Neural crest cell (in vitro differentiated cells): ENCODE results near the gene GARIN3. TPM values are rescaled to one million over a fixed set of nuclear protein-coding genes. Genes with fewer than 3 reads are reported as not detected.

Experiments
- DNase-seq: peaks from one replicate; pipeline ENCODE4 v3.0.0; 2021; ENCODE audit warnings: low read depth, mixed read lengths, low spot score
- H3K27ac Mint-ChIP-seq: one replicate; pipeline ENCODE4 v1.8.0; 2021; ENCODE audit warnings: mild to moderate bottlenecking, mixed read lengths; ENCODE audit not compliant: unreplicated experiment
- H3K27me3 Mint-ChIP-seq: 2 replicates; pipeline ENCODE4 v1.8.0; 2021; ENCODE audit warnings: low read depth, mild to moderate bottlenecking, mixed read lengths
- H3K36me3 Mint-ChIP-seq: 2 replicates; pipeline ENCODE4 v1.8.0; 2021; ENCODE audit warnings: low read depth, mild to moderate bottlenecking, mixed read lengths
- H3K4me1 Mint-ChIP-seq: 2 replicates; pipeline ENCODE4 v1.8.0; 2021; ENCODE audit warnings: mixed read lengths
- H3K4me3 Mint-ChIP-seq: one replicate; pipeline ENCODE4 v1.8.0; 2021; ENCODE audit warnings: mild to moderate bottlenecking, mixed read lengths
- H3K9me3 Mint-ChIP-seq: 2 replicates; pipeline ENCODE4 v1.8.0; 2021; ENCODE audit warnings: mixed read lengths
- CTCF ChIP-seq: fragments of 200-600 bp; sonication (generic); conservative IDR thresholded peaks from 2 replicates; pipeline ENCODE4 v1.5.0; 2021; ENCODE audit warnings: antibody characterized with exemption, mild to moderate bottlenecking
- total RNA-seq: library from RNA; stranded (reverse); gene quantifications from 2 replicates; pipeline ENCODE4 v1.2.1, GENCODE V29; 2021

Gene GARIN3
- total RNA-seq, 1 donor from 2014 or later = not detected

DNA sequence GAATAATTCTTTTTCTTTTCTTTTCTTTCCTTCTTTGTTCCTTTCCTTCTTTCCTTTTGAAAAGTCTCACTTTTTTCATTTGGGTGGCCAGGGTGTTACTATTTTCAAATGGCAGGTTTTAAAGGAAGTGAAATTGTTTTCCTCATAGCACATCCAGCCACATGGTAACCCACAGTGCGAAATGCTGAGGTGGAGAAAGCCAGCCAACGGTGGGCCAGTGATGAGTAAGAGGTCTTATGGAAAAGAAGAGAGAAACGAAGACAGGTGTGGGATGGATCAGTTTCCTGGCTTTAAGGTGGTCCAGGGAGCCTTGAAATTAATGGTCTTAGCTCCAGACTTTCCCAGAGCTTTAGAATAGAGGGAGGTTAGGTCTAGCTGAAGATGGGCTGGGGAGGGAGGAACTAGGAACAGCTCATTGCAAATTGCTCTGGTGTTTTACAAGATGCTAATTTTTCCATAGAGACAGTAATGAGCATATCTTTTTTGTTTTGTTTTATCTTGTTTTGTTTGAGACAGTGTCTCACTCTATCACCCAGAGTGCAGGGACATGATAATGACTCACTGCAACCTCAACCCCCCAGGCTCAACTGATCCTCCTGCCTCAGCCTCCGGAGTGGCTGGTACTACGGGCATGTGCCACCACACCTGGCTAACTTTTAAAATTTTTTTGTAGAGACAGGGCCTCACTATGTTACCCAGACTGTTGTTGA is 32.4 kb upstream of the GARIN3 start:
- DNase-seq = no peak
- H3K4me3 Mint-ChIP-seq = no peak overlapping the region
- TF ChIP-seq CTCF = no peak
- peaks cover 17% of the 10 kb centered on the region for H3K27me3 Mint-ChIP-seq
- H3K9me3 Mint-ChIP-seq = no peaks in the 10 kb centered on the region
- no peaks in the 10 kb centered on the region for H3K4me1 Mint-ChIP-seq
- H3K36me3 Mint-ChIP-seq = no peaks in the 10 kb centered on the region
- H3K27ac Mint-ChIP-seq = no peak overlapping the region

GRCh38 chr5:157197086-157197485 is 31.0 kb upstream of the GARIN3 start:
- Mint-ChIP-seq H3K9me3 (no peaks in the 10 kb centered on the region), H3K27me3 (peaks cover 17% of the 10 kb centered on the region), H3K4me3 (no peak overlapping the region), H3K36me3 (no peaks in the 10 kb centered on the region), H3K4me1 (no peaks in the 10 kb centered on the region), H3K27ac (no peak overlapping the region)
- TF ChIP-seq CTCF = no peak
- DNase-seq = no peak

- no peaks in the 10 kb centered on the region for H3K9me3 Mint-ChIP-seq
- no peak overlapping the region for H3K4me3 Mint-ChIP-seq
- H3K36me3 Mint-ChIP-seq = no peaks in the 10 kb centered on the region
- no peak overlapping the region for H3K27ac Mint-ChIP-seq
- peaks cover 15% of the 10 kb centered on the region for H3K27me3 Mint-ChIP-seq
- H3K4me1 Mint-ChIP-seq = no peaks in the 10 kb centered on the region
- no peak for DNase-seq
- TF ChIP-seq CTCF = no peak
Measured at GRCh38 chr5:157196045-157196444, 30.0 kb upstream of the GARIN3 start.

DNA sequence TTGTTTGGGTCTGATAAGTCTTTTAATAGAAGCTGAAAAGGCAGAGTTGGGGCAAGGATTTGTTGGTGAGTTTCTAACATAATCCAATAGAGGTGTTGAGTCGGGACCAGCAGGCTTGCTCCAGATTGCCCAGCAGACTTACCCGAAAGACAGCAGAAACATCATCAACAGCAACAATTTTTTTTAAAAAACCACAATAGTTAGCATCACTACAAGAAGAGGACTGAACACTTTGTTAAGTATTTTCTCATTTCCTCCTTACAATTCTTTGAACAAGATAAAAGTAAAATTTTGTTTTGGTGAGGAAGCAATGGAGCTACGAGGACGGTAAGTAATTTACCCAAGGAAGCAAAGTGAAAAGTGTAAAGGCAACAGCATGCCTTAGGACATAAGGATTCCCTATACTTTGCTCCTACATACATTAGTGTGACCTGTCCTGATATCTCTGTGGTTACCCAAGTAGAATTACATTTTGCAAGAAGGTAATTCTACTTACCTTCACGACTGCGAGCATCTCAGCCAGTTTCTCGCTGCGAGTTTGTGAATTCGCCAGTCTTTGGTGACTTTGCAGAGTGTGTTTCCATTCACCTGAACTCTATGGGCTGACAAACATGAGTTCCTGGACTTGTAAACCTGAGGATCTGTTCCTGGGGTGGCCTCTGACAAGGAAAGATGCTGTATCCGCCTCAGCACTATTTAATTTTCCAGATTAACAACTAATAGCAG is 27.8 kb upstream of the GARIN3 start:
- no peak for TF ChIP-seq CTCF

DNA sequence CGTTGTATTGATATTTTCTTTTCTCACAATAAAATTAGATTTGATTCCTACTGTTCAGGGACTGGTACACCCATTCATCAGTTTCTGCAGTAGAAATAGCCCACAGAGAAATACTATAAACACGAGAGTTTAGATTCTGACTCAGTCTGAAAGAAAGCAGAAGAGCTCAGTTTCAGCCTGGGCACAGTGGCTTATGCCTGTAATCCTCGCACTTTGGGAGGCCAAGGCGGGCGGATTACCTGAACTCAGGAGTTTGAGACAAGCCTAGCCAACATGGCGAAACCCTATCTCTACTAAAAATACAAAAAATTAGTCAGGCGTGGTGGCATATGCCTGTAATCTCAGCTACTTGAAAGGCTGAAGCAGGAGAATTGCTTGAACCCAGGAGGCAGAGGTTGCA is 23.2 kb upstream of the GARIN3 start:
- H3K36me3 Mint-ChIP-seq = no peaks in the 10 kb centered on the region
- TF ChIP-seq CTCF = no peak
- no peak for DNase-seq
- no peaks in the 10 kb centered on the region for H3K9me3 Mint-ChIP-seq
- peaks cover 10% of the 10 kb centered on the region for H3K27me3 Mint-ChIP-seq
- H3K27ac Mint-ChIP-seq = no peak overlapping the region
- H3K4me1 Mint-ChIP-seq = no peaks in the 10 kb centered on the region
- H3K4me3 Mint-ChIP-seq = no peak overlapping the region

More for the DNA sequence above, 27.8 kb upstream of the GARIN3 start:
- DNase-seq = no peak
- Mint-ChIP-seq H3K27me3 (peaks cover 17% of the 10 kb centered on the region), H3K4me1 (no peaks in the 10 kb centered on the region), H3K27ac (no peak overlapping the region), H3K4me3 (no peak overlapping the region), H3K36me3 (no peaks in the 10 kb centered on the region), H3K9me3 (no peaks in the 10 kb centered on the region)
